ES-I3 (cell line): ENCODE measurements around the gene DAND5.

Source experiments
- H3K36me3 ChIP-seq: 2 replicates; pipeline ENCODE4 v1.6.1; 2013; ENCODE audit warnings: mild to moderate bottlenecking, low read length, control low read depth, moderate library complexity; ENCODE audit not compliant: insufficient read depth
- H3K4me1 ChIP-seq: 2 replicates; pipeline ENCODE4 v1.6.1; 2013; ENCODE audit warnings: mild to moderate bottlenecking, control low read depth, low read length; ENCODE audit not compliant: insufficient read depth
- H3K9ac ChIP-seq: 2 replicates; pipeline ENCODE4 v1.6.1; 2013; ENCODE audit warnings: low read depth, mild to moderate bottlenecking, low read length, moderate library complexity
- H3K9me3 ChIP-seq: 2 replicates; pipeline ENCODE4 v1.6.1; 2013; ENCODE audit warnings: mild to moderate bottlenecking, low read length, moderate library complexity; ENCODE audit not compliant: control insufficient read depth, insufficient read depth

Gene DAND5

DNA sequence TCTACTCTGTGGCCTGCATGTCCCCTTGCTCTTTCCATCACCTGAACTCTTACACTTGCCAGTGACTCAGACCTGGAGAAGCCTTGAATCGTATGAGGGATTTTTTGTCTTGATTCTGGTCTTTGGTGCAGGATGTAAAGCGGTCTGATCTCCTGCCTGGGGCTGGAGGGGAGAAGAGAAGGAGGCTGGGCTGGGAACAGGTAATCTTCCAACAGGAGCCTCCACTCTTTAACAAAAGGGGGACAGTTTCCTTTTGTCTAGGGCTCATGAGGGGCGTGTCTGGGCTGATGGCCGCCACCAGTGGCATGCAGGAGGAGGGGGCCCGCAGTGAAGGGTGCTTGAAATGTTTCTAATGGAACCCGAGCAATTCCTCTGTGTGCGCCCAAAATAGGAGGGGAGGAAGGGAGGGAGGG, 50.6 kb downstream of the DAND5 start:
- Histone ChIP-seq H3K9ac (no peak overlapping the region), H3K4me1 (peaks cover 25% of the 10 kb centered on the region)

DNA sequence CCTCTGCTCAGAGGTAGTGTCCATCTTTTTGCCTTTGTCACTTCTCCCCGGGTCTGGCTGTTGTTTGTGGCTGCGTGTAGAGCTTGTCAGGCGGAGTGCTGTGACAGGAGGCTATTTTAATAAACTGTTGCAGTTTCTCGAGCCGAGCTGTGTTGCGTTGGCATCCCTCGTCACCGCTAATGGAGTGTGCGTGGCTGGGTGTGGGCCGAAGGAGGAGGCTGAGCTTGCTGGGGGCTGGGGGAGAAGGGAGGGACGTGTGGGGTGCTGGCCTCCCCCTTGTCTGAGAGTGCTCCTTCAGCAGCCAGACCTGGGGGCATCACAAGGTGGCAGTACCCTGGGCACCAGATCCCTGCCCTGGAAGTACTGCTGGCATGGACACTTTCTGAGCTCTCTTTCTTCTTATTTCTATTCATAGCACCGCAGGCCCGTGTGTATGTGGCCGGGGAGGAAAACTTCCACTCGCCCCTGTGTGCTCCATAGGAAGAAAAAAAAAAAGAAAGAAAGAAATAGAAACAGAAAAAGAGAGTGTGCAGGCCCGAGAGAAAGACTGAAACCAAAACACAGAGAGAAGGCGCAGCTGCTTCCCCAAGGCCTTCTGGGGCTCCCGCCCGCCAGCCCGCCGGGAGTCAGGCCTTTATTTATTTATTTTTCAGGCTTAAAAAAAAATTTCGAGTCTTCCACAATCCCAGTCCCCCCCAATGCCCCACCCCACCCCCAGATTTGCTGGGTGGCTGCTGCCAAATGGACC, 52.9 kb downstream of the DAND5 start:
- H3K9ac ChIP-seq, result no peak overlapping the region
- H3K4me1 ChIP-seq, result peaks cover 15% of the 10 kb centered on the region
- no peaks in the 10 kb centered on the region for H3K36me3 ChIP-seq
- no peaks in the 10 kb centered on the region; the same call in 1 of the 2 replicates for H3K9me3 ChIP-seq

More for the DNA sequence above, 50.6 kb downstream of the DAND5 start:
- Histone ChIP-seq H3K36me3 (no peaks in the 10 kb centered on the region), H3K9me3 (no peaks in the 10 kb centered on the region; the same call in 1 of the 2 replicates)

DNA sequence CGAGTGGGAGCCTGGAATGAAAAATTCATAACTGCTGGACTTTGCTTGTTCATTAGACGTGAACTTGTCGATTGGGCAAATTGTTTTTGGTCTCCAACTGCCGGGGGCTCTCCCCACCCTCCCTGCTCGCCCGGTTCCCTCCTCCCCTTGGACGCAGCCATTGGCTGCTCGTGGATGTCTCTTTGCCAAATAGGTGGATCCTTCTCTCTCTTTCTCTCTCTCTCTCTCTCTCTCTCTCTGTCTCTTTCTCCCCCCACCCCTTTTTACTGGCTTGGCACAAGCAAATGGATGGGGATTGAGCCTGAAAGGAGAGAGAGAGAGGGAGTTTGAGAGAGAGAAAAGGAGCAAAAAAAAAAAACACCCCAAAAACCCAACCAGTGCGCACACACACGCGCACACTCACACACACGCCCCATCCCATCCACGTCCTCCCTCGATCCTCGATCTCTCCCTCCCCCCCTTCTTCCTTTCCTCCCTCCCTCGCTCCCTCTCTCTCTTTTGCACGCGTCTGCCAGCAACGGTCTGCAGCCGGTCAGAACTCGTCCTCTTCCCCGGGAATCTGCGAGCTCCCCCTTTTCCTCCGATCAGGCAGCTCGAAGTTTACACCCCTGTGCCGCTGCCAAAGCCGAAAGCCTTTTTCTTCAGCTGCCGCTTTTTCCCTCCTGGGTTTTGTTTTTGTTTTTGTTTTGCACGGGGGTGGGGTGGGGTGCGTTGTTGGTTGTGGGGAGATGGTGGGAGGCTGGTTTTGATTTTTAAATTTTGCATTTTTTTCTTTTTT, 53.7 kb downstream of the DAND5 start:
- Histone ChIP-seq H3K9ac (peak overlapping the region; percentile 4; the same call in 1 of the 2 replicates), H3K9me3 (no peaks in the 10 kb centered on the region; the same call in 1 of the 2 replicates), H3K36me3 (no peaks in the 10 kb centered on the region), H3K4me1 (peaks cover 9% of the 10 kb centered on the region)

DNA sequence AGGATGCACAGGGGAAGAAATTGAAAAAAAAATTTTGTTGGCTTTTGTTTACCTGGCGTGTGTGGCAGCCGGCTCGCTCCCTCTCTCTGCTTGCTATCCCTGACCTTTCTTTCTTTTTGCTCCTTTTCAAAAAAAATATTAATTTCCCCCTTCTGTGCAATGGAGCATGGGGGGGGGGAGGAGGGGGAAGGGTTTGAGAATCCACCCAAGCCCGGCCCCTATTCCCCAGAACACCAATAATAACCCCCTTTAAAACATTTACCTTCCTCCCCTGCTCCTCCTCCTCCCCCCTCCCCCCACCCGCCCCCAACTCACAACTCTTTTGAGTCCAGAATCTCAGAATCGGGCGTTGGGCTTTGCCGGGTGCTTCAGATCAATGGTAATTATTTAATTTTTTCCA, 54.3 kb downstream of the DAND5 start:
- H3K9ac ChIP-seq, result peak overlapping the region; percentile 11; the same call in 1 of the 2 replicates
- H3K9me3 ChIP-seq, result no peaks in the 10 kb centered on the region; the same call in 1 of the 2 replicates
- H3K36me3 ChIP-seq, result no peaks in the 10 kb centered on the region
- peaks cover 9% of the 10 kb centered on the region for H3K4me1 ChIP-seq
